GM18499 (cell line): Measurements from ENCODE around the gene MTMR3.

Experiments
- ATAC-seq: cut with Tn5 transposase; IDR thresholded peaks from one replicate; pipeline ENCODE4 v1.9.1; 2021; ENCODE audit warnings: moderate number of reproducible peaks; ENCODE audit not compliant: insufficient read depth, unreplicated experiment

Gene MTMR3

DNA sequence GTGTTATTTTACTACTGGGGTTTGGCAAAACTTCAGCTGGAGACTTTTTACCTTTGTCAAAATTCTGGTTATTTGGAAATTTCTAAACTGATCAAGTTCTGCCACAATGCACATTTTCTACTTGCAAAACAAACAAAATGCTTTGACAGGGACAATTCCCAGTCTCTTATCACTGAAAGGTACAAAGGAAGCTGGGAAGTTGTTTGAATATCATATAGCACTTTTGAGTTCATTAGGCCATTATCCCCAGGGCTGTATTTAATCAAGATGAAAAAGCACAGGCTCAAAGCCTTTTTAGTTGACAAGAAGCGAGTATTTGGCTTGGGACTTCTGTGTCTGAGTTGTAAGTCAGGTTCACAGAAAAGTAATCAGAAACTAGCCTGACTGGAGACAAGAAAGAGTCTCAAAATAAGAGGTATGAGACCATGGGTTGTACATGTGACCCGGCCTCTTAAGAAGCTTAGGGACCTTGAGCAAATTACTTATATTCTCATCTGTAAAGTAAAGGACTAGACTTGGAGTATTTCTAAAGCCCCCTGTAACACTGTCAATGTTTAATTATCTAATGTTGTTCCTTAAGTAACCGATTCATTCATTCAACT lies 194.4 kb downstream of the MTMR3 start:
- ATAC-seq, result no peak

DNA sequence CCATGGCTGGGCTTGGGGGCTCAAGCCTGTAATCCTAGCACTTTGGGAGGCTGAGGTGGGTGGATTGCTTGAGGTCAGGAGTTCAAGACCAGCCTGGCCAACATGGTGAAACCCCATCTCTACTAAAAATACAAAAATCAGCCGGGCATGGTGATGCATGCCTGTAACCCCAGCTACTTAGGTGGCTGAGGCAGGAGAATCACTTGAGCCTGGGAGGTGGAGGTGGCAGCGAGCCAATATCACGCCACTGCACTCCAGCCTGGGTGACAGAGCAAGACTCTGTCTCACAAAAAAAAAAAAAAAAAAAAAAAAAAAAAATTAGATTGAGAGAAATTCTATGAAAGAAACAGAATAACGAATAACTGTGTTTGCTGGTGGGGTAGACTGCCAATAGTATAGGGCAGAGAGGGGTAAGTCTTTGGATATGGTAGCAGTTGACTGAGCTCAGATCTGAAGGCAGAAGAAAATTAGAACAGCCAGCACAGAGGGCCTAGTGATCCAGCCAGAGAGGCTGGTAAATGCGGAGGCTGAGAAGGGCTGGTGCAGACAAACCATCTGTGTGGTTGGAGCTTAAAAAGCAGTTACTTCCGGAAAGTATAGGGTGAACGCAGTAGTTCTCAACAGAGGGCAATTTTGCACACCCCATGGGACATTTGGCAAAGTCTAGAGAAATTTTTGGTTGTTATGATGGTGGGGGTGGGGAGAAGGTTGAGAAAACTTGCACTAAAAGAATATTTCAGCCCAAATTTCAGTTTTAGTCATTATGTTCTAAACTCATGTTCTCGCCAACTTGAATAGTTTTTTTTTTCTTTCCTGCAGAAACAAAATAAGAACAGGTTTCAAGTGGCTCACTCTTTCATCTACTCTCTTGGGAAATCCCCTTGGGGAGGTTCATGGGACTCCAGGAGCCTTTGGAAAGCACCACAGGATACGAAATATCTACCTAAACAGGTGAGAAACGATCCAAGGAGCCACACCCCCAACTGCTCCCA lies 195.6 kb downstream of the MTMR3 start:
- ATAC-seq, result no peak

DNA sequence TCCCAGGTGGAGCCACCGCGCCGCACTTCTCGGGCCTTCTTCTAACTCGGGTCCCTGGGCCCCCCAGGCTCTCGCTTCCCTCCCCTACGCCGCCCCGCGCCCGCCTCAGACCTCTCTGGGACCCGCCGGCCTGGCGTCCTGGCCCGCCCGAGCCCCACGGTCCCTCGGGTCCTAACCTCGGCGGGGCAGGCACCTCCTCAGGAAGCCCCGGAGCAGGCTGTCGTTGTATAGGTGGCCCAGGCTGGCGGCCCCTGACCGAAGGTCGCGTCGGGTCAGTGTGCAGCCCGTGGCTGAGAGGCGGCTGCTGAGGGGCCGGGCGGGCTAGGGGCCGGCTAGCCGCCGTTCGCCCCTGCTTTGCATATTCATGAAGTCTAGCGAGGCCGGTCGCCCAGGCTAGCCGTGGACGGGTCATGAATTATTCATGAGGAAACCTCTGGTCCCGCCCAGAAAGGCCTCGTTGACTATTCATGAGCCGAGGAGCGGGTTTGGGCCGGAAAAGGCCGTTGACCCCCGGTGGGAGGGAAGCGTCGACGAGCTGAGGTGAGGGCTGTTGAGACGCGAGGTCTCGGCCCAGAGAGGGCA lies 197.1 kb downstream of the MTMR3 start, which contains the start of gene HORMAD2:
Gene HORMAD2, plus strand, starts transcription at position 513 of the 582 bp plus-strand sequence. CDS start 13,489 bp downstream, outside the sequence.
- ATAC-seq, result no peak
